ENCODE measurements around the gene INPP4A. TPM values are rescaled to one million over a fixed set of nuclear protein-coding genes. Genes with fewer than 3 reads are reported as not detected.

The INPP4A gene
- total RNA-seq, 2 donors from 2014 or later, result 65.0 to 150 TPM

GRCh38 chr2:98550165-98550564 is 105.5 kb downstream of the INPP4A start:
- Mint-ChIP-seq H3K9me3 (no peaks in the 10 kb centered on the region), H3K4me3 (peak overlapping the region; percentile 33), H3K27ac (peak overlapping the region; percentile 82 to 83), H3K27me3 (no peaks in the 10 kb centered on the region), H3K36me3 (peaks cover 24% of the 10 kb centered on the region), H3K4me1 (ENCODE audit: low read depth in 2 of 2) (peaks cover 29 to 49% of the 10 kb centered on the region in 2 donors)
- no peak for DNase-seq (ENCODE audit: low spot score)
- no peak for ATAC-seq

DNA sequence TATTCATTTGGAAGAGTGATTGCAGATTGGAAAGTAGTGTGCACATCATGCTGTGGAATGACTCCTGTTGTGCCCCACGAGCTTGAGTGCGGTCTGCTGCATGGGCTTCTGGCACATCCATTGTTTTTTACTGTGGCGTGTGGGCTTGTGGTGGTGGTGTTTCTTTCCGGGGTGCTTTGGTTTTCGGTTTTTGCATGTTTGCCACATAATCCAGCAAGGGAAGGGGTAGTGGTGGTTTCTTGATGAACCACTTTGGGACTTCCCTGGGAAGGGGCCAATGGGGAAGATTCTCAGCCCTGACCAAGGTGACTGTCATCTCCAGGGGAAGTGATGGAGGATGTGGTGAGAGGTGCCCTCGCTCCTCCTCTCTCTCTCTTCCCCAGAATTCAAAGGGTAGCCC is 106.7 kb downstream of the INPP4A start:
- Mint-ChIP-seq H3K9me3 (no peaks in the 10 kb centered on the region), H3K27ac (peak overlapping the region; percentile 82 to 83), H3K4me3 (peak overlapping the region; percentile 33), H3K27me3 (no peaks in the 10 kb centered on the region), H3K36me3 (peaks cover 17% of the 10 kb centered on the region), H3K4me1 (ENCODE audit: low read depth in 2 of 2) (peaks cover 39 to 47% of the 10 kb centered on the region in 2 donors)
- ATAC-seq, result peak; percentile 77 to 81
- DNase-seq (ENCODE audit: low spot score), result peak; percentile 72

GRCh38 chr2:98552499-98553179 is 108.0 kb downstream of the INPP4A start:
- peaks cover 12% of the 10 kb centered on the region for H3K36me3 Mint-ChIP-seq
- ATAC-seq (no peak), DNase-seq (ENCODE audit: low spot score) (no peak)
- no peaks in the 10 kb centered on the region for H3K9me3 Mint-ChIP-seq
- peak overlapping the region; percentile 82 to 83 for H3K27ac Mint-ChIP-seq
- no peak overlapping the region for H3K4me3 Mint-ChIP-seq
- H3K27me3 Mint-ChIP-seq, result no peaks in the 10 kb centered on the region
- H3K4me1 Mint-ChIP-seq (ENCODE audit: low read depth in 2 of 2), result peaks cover 38 to 41% of the 10 kb centered on the region in 2 donors

DNA sequence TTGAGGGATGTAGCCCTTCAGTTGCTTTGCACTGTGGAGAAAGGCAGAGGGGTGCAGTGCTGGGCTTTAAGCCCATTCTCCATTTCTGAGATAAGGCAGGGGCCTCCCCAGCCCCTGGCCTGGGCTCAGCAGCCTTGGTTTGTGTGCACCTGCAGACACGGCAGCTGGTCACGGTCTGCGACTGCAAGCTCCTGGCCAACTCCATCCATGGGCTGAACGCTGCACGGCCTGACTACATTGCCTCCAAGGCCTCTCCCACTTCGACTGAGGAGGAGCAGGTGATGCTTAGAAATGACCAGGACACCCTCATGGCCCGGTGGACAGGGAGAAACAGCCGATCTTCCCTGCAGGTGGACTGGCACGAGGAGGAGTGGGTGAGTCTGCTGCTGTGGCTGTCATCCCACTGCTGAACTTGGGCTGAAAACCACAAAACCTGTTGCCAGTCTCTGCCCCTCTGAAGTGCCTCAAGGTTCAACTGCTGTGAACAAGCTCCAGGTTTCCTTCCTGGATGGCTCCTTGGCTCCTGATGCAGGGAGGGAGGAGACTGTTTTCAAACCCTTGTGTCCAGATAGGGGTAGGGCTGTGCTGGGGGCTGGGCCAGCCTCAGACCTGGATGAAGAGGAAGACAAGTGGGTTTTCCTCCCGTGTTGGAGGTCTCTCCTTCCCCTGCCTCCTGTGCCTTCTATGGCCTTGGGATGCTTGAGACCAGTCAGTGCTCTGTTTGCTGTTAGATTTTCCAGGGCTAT is 109.6 kb downstream of the INPP4A start:
- H3K36me3 Mint-ChIP-seq, result peaks cover 10% of the 10 kb centered on the region
- H3K9me3 Mint-ChIP-seq, result no peaks in the 10 kb centered on the region
- H3K27ac Mint-ChIP-seq, result peak overlapping the region in 1 of 2 donors; percentile 38
- H3K4me3 Mint-ChIP-seq, result no peak overlapping the region
- peaks cover 49 to 56% of the 10 kb centered on the region in 2 donors for H3K4me1 Mint-ChIP-seq (ENCODE audit: low read depth in 2 of 2)
- H3K27me3 Mint-ChIP-seq, result no peaks in the 10 kb centered on the region
- DNase-seq (ENCODE audit: low spot score) (no peak), ATAC-seq (no peak)

DNA sequence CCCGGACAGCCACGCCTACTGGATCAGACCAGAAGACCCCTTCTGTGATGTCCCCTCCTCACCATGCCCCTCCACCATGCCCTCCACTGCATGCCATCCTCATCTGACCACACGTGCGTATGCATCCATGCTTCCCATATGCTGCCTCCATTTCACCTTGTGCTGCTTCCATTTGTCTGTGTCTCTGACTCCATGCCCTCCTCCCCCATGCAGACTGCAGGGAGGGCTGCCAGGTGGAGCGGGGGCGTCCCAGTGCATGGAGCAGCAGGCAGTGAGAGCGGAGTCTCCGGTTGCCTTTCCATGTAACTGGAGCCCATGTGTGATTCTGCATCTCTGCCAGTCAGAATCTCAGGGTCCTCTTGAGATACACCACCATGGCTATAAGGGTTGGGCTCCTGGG is 111.0 kb downstream of the INPP4A start:
- H3K4me3 Mint-ChIP-seq, result no peak overlapping the region
- H3K9me3 Mint-ChIP-seq, result no peaks in the 10 kb centered on the region
- peak overlapping the region; percentile 5 to 23 for H3K27ac Mint-ChIP-seq
- no peak for DNase-seq (ENCODE audit: low spot score)
- peaks cover 55 to 60% of the 10 kb centered on the region in 2 donors for H3K4me1 Mint-ChIP-seq (ENCODE audit: low read depth in 2 of 2)
- H3K36me3 Mint-ChIP-seq, result peaks cover 10% of the 10 kb centered on the region
- H3K27me3 Mint-ChIP-seq, result no peaks in the 10 kb centered on the region
- ATAC-seq, result no peak

DNA sequence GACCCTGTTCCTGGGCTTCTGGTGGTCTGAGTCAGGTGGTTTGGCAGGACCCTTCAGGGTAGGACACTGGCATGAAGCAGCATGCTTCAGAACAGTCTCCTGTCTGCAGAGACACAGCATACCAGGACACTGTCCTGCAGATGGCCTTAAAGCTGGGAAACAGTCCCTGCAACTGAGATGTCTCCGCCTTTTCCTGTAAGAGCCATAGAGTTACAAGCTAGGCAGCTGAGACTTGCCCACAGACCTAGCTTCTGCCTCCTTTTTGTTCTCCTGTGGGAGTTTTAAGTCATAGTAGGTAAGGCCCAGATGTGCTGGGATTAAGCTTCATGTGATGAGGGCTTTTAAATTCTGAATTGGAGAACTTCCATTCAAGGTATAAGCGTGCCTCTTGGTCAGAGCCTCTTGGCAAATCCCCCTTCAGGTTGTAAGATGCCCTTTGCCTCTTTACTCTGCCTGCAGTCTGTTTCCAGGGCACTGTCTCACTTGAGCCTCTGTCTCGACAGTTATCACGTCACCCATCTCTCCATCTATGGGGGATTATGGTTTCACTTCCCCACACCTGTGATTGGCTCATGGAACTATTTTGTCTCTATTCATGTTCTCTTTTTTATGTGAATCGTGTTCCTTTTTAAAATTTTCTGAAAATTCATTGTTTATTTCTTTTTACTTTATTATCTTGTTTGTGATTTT is 111.8 kb downstream of the INPP4A start:
- no peak for ATAC-seq
- Mint-ChIP-seq H3K4me3 (no peak overlapping the region), H3K9me3 (no peaks in the 10 kb centered on the region), H3K36me3 (peaks cover 10% of the 10 kb centered on the region), H3K27ac (peak overlapping the region; percentile 5 to 23), H3K27me3 (no peaks in the 10 kb centered on the region), H3K4me1 (ENCODE audit: low read depth in 2 of 2) (peaks cover 49 to 52% of the 10 kb centered on the region in 2 donors)
- DNase-seq (ENCODE audit: low spot score), result no peak

- DNase-seq (ENCODE audit: low spot score) (peak; percentile 50), ATAC-seq (no peak)
- peak overlapping the region; percentile 32 for H3K4me3 Mint-ChIP-seq
- no peaks in the 10 kb centered on the region for H3K27me3 Mint-ChIP-seq
- peaks cover 6% of the 10 kb centered on the region for H3K36me3 Mint-ChIP-seq
- H3K27ac Mint-ChIP-seq, result peak overlapping the region; percentile 25 to 36
- no peaks in the 10 kb centered on the region for H3K9me3 Mint-ChIP-seq
- H3K4me1 Mint-ChIP-seq (ENCODE audit: low read depth in 2 of 2), result peaks cover 39 to 46% of the 10 kb centered on the region in 2 donors
Measured at GRCh38 chr2:98558852-98559530, 114.3 kb downstream of the INPP4A start.

- H3K4me3 Mint-ChIP-seq, result peak overlapping the region; percentile 32
- DNase-seq (ENCODE audit: low spot score) (peak; percentile 52), ATAC-seq (no peak)
- peaks cover 6% of the 10 kb centered on the region for H3K36me3 Mint-ChIP-seq
- H3K4me1 Mint-ChIP-seq (ENCODE audit: low read depth in 2 of 2), result peaks cover 39 to 46% of the 10 kb centered on the region in 2 donors
- H3K9me3 Mint-ChIP-seq, result no peaks in the 10 kb centered on the region
- H3K27ac Mint-ChIP-seq, result peak overlapping the region; percentile 25 to 36
- no peaks in the 10 kb centered on the region for H3K27me3 Mint-ChIP-seq
Measured at GRCh38 chr2:98559581-98559980, 114.9 kb downstream of the INPP4A start.

- DNase-seq (ENCODE audit: low spot score) (peak; percentile 49), ATAC-seq (peak in 1 of 2 donors; percentile 32)
- Mint-ChIP-seq H3K27me3 (no peaks in the 10 kb centered on the region), H3K4me3 (no peak overlapping the region), H3K36me3 (peaks cover 1% of the 10 kb centered on the region), H3K4me1 (ENCODE audit: low read depth in 2 of 2) (peaks cover 39 to 42% of the 10 kb centered on the region in 2 donors), H3K9me3 (no peaks in the 10 kb centered on the region), H3K27ac (peak overlapping the region; percentile 25 to 36)
Measured at GRCh38 chr2:98560256-98560771, 115.7 kb downstream of the INPP4A start.

GRCh38 chr2:98561018-98561417 is 116.4 kb downstream of the INPP4A start:
- ATAC-seq, result no peak
- H3K36me3 Mint-ChIP-seq, result peaks cover 1% of the 10 kb centered on the region
- H3K27ac Mint-ChIP-seq, result peak overlapping the region; percentile 23 to 25
- H3K4me3 Mint-ChIP-seq, result no peak overlapping the region
- H3K27me3 Mint-ChIP-seq, result no peaks in the 10 kb centered on the region
- peak; percentile 12 for DNase-seq (ENCODE audit: low spot score)
- peaks cover 35 to 37% of the 10 kb centered on the region in 2 donors for H3K4me1 Mint-ChIP-seq (ENCODE audit: low read depth in 2 of 2)
- H3K9me3 Mint-ChIP-seq, result no peaks in the 10 kb centered on the region

DNA sequence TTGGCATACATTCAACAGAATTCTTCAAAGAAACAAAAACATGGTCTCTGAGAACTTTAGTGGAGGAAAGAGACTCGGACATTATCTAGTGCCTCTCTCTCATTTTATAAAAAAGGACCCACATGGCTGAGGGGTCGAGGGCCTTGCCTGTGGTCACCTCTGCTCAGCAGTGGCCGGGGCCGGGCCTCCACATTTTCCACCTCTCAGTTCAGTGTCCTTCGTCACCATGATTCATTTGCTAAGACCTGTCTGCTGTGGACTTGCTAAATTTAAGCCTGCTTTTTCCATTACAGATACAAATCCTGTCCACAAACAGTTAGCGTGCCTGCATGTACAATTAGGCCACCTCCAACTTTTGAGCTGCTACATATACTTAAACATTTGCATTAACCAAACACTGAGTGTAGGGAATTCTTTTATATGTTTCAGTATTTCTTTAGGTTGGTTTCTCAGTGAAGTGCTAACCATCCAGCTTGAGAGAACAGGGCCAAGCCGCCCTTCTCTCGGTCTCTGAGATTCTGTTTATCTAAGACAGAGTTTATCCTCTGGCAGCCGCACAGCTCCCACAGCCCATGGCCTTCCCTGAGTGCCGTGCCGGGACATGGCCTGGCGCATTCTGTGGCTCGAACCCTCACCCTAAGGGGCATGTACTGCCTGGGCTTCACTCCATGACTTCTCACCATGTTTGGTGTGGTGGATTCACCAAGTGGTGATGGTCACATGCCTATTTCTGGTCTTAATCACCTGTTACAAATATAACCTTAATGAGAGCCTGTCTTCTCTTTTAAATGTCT is 117.4 kb downstream of the INPP4A start:
- no peak for ATAC-seq
- Mint-ChIP-seq H3K27ac (peak overlapping the region in 1 of 2 donors; percentile 84), H3K4me1 (ENCODE audit: low read depth in 2 of 2) (peaks cover 34 to 38% of the 10 kb centered on the region in 2 donors), H3K4me3 (no peak overlapping the region), H3K27me3 (no peaks in the 10 kb centered on the region), H3K36me3 (peaks cover 10% of the 10 kb centered on the region), H3K9me3 (no peaks in the 10 kb centered on the region)
- peak; percentile 44 for DNase-seq (ENCODE audit: low spot score)

DNA sequence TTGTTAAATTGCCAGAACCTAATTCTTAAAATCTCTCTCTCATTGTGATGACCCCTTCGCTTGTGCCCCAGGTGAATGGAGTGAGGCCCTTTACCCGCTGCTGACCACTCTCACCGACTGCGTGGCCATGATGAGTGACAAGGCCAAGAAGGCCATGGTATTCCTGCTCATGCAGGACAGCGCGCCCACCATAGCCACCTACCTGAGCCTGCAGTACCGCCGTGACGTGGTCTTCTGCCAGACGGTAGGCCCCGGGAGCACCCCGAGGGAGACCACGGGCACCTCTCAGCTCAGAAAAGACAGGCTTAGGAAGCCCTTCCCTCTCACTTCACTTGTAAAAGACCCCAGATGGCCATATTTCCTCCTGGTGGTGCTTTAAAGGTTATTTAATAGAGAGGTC is 118.7 kb downstream of the INPP4A start:
- DNase-seq (ENCODE audit: low spot score), result peak; percentile 42
- Mint-ChIP-seq H3K36me3 (peaks cover 10% of the 10 kb centered on the region), H3K27ac (peak overlapping the region in 1 of 2 donors; percentile 84), H3K4me1 (ENCODE audit: low read depth in 2 of 2) (peaks cover 29 to 30% of the 10 kb centered on the region in 2 donors), H3K4me3 (no peak overlapping the region), H3K9me3 (no peaks in the 10 kb centered on the region), H3K27me3 (no peaks in the 10 kb centered on the region)
- ATAC-seq, result no peak

Measured in natural killer cell treated with Interleukin-12 subunit alpha and Interleukin-12 subunit beta and Interleukin-15 and Interleukin-18, amount 100 ng/mL, for 72 hours (primary cell).